Neural crest cell (in vitro differentiated cells): Measurements from ENCODE around the gene CFAP54. TPM values are rescaled to one million over a fixed set of nuclear protein-coding genes. Genes with fewer than 3 reads are reported as not detected.

Experiments
- DNase-seq: peaks from one replicate; pipeline ENCODE4 v3.0.0; 2021; ENCODE audit warnings: low read depth, mixed read lengths, low spot score
- H3K27ac Mint-ChIP-seq: one replicate; pipeline ENCODE4 v1.8.0; 2021; ENCODE audit warnings: mild to moderate bottlenecking, mixed read lengths; ENCODE audit not compliant: unreplicated experiment
- H3K27me3 Mint-ChIP-seq: 2 replicates; pipeline ENCODE4 v1.8.0; 2021; ENCODE audit warnings: low read depth, mild to moderate bottlenecking, mixed read lengths
- H3K36me3 Mint-ChIP-seq: 2 replicates; pipeline ENCODE4 v1.8.0; 2021; ENCODE audit warnings: low read depth, mild to moderate bottlenecking, mixed read lengths
- H3K4me1 Mint-ChIP-seq: 2 replicates; pipeline ENCODE4 v1.8.0; 2021; ENCODE audit warnings: mixed read lengths
- H3K4me3 Mint-ChIP-seq: one replicate; pipeline ENCODE4 v1.8.0; 2021; ENCODE audit warnings: mild to moderate bottlenecking, mixed read lengths
- H3K9me3 Mint-ChIP-seq: 2 replicates; pipeline ENCODE4 v1.8.0; 2021; ENCODE audit warnings: mixed read lengths
- CTCF ChIP-seq: fragments of 200-600 bp; sonication (generic); conservative IDR thresholded peaks from 2 replicates; pipeline ENCODE4 v1.5.0; 2021; ENCODE audit warnings: antibody characterized with exemption, mild to moderate bottlenecking
- total RNA-seq: library from RNA; stranded (reverse); gene quantifications from 2 replicates; pipeline ENCODE4 v1.2.1, GENCODE V29; 2021

The CFAP54 gene
- total RNA-seq, 1 donor from 2014 or later: 3.1 TPM

DNA sequence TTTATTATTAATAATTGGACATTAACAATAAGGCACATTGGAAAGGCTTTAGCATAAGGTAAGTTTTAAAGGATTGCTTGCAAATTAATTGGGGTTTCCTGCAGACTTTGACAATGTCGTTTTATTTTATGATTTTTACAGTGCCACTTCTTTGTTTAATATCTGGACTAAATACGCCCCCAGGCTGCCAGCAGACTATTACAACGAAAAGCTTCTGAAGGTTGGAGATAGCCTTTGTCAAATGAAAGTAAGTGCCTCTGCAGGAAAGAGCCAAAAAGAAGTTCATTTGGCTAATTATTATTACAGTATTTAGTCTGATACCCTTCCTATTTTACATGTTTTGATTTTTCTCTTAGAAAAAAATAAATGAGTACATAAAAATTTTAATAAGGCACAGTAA lies 11.3 kb downstream of the CFAP54 start:
- H3K4me3 Mint-ChIP-seq: no peak overlapping the region
- no peak for DNase-seq
- H3K27me3 Mint-ChIP-seq: no peaks in the 10 kb centered on the region
- H3K4me1 Mint-ChIP-seq: peaks cover 7% of the 10 kb centered on the region
- TF ChIP-seq CTCF: no peak
- H3K27ac Mint-ChIP-seq: no peak overlapping the region
- peaks cover 3% of the 10 kb centered on the region for H3K9me3 Mint-ChIP-seq
- H3K36me3 Mint-ChIP-seq: peaks cover 2% of the 10 kb centered on the region

GRCh38 chr12:96501133-96501761 lies 11.9 kb downstream of the CFAP54 start:
- H3K9me3 Mint-ChIP-seq: peaks cover 3% of the 10 kb centered on the region
- no peak overlapping the region for H3K4me3 Mint-ChIP-seq
- peaks cover 2% of the 10 kb centered on the region for H3K36me3 Mint-ChIP-seq
- H3K27me3 Mint-ChIP-seq: no peaks in the 10 kb centered on the region
- TF ChIP-seq CTCF: no peak
- no peak overlapping the region for H3K27ac Mint-ChIP-seq
- H3K4me1 Mint-ChIP-seq: peaks cover 7% of the 10 kb centered on the region
- no peak for DNase-seq

DNA sequence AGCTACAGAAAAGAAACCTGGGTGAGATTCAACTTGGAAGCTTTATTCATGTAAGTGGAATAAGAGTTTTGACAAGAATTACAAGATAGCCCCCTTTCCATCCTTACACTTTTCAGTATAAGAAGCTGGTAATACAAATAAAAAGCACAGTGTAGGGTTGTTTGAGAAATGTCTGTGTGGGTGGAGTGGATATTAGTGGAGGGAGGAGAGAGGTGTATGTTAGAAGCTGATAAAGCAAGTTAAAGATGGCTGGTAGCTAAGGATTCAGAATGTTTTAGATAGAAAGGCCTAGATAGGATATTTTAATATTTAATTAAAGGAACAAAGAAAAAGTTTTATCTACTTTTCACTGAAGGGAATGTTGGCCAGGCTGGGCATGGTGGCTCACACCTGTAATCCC lies 12.5 kb downstream of the CFAP54 start:
- Mint-ChIP-seq H3K4me1 (peaks cover 7% of the 10 kb centered on the region), H3K27me3 (no peaks in the 10 kb centered on the region), H3K4me3 (no peak overlapping the region), H3K36me3 (peaks cover 2% of the 10 kb centered on the region), H3K9me3 (peaks cover 3% of the 10 kb centered on the region), H3K27ac (no peak overlapping the region)
- DNase-seq: no peak
- no peak for TF ChIP-seq CTCF

GRCh38 chr12:96502477-96502876 lies 13.1 kb downstream of the CFAP54 start:
- no peak for DNase-seq
- Mint-ChIP-seq H3K9me3 (peaks cover 3% of the 10 kb centered on the region), H3K27ac (no peak overlapping the region), H3K27me3 (no peaks in the 10 kb centered on the region), H3K36me3 (peaks cover 2% of the 10 kb centered on the region), H3K4me1 (peaks cover 7% of the 10 kb centered on the region), H3K4me3 (no peak overlapping the region)
- no peak for TF ChIP-seq CTCF

- Mint-ChIP-seq H3K4me3 (no peak overlapping the region), H3K36me3 (no peaks in the 10 kb centered on the region), H3K4me1 (peaks cover 7% of the 10 kb centered on the region), H3K9me3 (no peaks in the 10 kb centered on the region), H3K27me3 (no peaks in the 10 kb centered on the region), H3K27ac (no peak overlapping the region)
- no peak for TF ChIP-seq CTCF
- DNase-seq: no peak
Measured at GRCh38 chr12:96502949-96503532, 13.7 kb downstream of the CFAP54 start.
